ENCODE data around the gene MIB1. TPM values are rescaled to one million over a fixed set of nuclear protein-coding genes. Genes with fewer than 3 reads are reported as not detected.
A peak's percentile ranks its signal among the peaks of the same experiment; 100 is the strongest.
"Not testable (repeated sequence)": the region's sequence is repeated elsewhere in the genome, so short reads cannot be mapped to it uniquely, and the experiment has no call there.

The MIB1 gene
- 36.7 TPM for polyA plus RNA-seq (ENCODE audit: insufficient read length)

DNA sequence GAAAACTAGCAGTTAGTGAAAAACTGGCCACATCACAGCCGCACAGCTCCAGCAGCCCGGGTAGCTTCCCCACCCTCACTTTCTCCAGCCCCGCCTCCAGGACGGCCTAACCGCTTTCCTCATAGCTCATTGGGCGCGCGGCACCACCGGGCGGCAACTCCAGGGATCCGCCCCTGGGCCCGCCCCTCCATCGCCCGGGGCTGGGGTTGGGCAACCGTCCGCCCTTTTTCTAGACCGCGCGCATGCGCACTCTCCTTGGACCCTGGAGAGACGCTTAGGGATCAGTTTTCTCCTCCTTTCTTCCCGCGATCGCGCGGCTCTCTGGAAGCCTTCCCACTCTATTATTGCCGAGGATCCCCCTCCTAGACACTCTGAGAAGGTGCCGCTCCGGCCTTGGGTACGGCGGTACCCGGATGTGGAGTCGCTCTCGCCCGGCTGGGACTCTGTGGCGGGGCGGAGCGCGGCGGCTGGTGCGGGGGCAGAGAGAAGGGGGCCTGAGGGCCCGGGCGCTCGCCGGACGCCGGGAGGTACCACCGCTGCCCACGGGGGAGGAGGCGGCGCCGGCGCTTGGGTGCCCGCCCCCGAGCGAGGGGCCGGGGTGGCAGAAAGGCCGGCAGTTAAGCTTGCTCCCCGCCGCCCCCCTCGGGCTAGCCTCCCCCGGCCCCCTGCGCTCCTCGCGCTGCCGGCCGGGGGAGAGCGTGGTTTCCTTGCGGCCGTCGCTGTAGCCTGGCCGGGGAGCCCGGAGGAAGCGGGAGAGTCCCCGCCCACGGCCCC lies at the start of gene MIB1:
Gene MIB1 (plus strand): TSS at position 255 of the 774 bp plus-strand sequence. CDS start 792 bp downstream, outside the sequence.
- DNase-seq (ENCODE audit: low read depth) = peak; percentile 94

DNA sequence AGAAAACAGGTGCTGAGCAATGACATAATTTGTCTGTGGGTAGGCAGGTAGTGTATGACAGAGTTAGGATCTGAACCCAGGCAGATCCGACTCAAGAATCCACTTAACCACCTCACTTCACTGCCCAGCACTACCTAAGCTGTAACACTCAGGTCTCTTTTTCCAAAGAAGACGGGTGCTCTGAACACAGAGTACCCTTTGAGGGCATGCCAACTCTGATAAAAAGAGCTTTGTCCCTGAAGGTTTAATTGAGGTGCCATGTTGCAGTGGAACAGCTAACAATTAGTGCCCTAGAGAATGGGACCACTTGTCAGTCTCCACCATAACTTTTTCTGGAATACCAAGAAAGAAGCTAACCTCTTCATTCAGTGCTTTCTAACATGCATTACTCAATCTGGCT lies 47.3 kb upstream of the MIB1 start:
- DNase-seq (ENCODE audit: low read depth) = no peak

DNA sequence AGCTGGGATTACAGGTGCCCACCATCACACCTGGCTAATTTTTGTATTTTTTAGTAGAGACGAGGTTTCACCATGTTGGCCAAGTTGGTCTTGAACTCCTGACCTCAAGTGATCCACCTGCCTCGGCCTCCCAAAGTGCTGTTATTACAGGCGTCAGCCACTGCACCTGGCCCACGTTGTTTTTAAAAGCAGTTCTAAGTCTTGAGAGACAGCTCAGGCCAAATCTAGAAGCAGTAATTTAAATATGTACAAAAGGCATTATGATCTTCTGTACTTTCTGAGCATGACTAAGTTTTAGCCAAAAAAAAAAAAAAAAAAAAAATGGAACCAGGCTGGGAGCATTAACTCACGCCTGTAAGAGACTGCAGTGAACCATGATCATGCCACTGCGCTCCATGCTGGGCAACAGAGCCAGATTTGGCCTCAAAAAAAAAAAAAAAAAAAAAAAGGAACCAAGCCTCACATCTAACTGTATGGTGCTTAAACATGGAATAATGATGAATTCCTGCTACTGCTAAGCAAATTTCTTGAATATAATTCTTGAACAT lies 40.0 kb upstream of the MIB1 start:
- DNase-seq (ENCODE audit: low read depth) = no peak

DNA sequence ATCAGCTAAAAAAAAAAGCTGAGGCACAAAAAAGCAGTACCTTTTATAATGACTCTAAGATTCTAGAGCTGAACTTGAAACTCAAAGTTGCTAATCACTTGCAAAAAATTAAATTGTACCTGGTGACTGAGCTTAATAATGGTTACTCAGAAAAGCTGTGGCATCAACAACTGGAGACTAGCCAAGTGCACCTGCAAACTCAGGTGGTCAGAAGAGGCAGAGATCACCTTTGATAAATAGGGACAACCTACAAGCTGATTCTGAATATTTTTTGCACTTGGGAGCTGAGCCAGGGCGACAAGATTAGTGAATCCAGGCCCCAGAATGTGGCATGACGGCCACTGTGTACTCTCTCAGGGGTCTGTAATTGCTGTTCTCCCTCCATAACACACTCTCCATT lies 39.0 kb upstream of the MIB1 start:
- DNase-seq (ENCODE audit: low read depth) = no peak

DNA sequence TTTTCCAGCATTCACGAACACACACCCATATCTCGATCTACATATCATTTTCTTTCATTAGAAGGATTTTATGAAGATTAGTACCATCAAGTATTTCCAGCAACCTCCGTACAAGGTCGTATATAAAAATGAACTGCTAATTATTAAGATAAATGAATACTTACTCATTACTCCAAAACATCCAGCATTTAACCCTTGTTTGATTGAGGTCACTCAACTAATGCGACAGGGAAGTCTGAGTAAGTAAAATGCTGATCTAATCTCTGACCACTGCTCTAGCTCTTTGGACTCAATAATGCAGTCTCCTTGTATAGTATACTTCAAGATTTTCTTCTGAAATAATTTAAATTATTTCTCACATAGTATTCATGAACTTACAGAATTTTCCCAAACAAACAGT lies 38.0 kb upstream of the MIB1 start:
- DNase-seq (ENCODE audit: low read depth) = no peak

DNA sequence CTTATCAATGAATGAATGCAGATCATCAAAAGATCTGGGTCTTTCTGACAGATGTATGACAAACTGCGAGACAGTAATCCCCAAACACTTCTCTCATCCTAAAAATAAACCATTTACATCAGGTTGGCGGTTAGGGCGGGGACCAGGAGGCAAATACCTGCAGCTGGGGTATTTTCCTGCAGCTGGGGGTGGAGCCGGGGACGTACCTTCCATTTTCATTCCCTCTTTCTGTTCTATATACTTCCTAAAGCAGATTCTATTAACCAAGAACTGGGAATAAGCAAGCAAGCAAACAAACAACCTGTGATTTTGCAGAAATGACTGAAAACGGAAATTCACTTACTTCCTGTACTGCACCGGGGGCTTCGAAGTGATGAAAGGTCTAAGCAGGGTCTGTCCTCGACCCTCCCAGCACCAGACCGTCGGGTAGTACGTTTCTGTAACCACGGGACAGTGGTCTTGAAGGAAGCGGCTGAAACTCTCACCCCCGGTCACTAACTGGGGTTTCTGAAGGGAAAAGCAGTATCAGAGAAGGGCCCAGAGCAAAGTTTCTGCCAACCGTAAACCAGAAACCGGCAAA lies 37.3 kb upstream of the MIB1 start:
- DNase-seq (ENCODE audit: low read depth) = no peak

DNA sequence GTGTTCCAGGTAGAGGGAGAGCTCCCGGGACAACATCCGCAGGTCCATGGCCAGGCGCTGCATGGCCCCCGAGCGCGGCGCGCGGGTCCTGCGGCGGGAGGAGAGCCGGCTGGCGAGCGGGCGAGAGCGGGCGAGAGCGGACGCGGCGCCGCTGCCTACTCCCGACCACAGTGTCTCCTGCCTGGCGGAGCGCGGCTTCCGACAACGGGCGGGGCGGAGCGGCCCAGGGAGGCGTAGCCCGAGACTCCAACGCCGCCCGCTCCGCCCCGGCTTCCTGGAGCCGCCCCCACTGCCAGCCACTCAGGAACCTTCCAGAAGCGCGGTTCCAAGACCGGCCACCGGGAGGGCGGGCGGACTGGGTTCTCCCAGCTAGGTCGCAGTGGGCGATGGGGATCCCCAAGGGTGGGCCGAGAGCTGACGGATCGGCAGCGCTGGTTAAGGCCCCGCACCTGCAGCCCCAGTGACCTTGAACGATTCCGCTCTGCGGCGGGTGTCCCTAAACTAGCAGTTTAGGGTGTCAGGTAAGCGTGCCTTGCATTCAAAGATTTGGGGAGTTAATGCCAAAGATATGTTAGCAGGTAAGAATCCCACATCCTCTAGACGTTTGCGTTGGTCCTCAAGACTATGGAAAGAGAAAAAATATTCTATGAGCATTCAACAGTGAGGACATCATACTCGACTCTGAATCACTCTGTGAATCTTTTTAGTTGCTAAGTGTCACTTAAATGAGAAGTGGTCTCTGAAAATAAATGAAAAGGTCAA lies 35.8 kb upstream of the MIB1 start, which contains the start of gene ABHD3:
Gene ABHD3 (minus strand): TSS at position 172 of the 762 bp plus-strand sequence. CDS start 109 bp downstream, at position 63.
- DNase-seq (ENCODE audit: low read depth) = peak; percentile 53

DNA sequence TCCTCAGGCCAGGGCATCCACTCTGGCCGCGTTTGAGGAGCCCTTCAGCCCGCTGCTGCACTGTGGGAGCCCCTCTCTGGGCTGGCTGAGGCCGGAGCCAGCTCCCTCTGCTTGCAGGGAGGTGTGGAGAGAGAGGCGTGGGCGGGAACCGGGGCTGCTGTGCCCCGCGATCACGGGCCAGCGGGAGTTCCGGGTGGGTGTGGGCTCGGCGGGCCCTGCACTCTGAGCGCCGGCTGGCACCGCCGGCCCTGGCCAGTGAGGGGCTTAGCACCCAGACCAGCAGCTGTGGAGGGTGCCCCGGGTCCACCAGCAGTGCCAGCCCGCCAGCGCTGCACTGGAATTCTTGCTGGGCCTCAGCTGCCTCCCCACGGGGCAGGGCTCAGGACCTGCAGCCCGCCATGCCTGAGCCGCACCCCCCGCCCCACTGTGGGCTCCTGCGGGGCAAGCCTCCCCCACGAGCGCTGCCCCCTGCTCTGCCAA lies 34.2 kb upstream of the MIB1 start:
- DNase-seq (ENCODE audit: low read depth) = no peak

DNA sequence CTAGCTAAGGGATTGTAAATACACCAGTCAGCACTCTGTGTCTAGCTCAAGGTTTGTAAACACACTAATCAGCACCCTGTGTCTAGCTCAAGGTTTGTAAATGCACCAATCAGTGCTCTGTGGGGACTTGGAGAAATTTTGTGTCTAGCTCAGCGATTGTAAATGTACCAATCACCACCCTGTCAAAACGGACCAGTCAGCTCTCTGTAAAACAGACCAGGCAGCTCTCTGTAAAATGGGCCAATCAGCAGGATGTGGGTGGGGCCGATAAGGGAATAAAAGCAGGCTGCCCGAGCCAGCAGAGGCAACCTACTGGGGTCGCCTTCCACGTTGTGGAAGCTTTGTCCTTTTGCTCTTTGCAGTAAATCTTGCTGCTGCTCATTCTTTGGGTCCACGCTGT lies 33.5 kb upstream of the MIB1 start:
- not testable (repeated sequence) for DNase-seq (ENCODE audit: low read depth)

DNA sequence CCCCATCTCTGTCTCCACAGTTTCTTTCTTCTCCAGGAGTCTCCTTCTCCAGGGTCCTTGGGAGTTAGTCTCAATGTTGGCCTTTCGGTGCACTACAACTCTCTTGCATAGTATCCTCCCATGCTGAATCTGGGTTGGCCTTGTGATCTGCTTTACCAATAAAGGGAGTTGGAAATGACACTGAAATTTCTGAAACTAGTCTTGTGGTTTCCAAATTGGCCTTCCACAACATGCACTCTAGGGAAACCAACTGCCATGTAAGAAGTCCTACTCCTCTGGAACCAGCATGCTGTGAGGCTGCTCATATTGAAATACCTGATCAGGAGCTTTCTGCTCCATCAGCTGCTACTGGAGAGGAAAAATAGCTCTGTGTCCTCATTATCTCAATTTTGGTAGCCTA lies 26.1 kb upstream of the MIB1 start:
- DNase-seq (ENCODE audit: low read depth) = no peak

DNA sequence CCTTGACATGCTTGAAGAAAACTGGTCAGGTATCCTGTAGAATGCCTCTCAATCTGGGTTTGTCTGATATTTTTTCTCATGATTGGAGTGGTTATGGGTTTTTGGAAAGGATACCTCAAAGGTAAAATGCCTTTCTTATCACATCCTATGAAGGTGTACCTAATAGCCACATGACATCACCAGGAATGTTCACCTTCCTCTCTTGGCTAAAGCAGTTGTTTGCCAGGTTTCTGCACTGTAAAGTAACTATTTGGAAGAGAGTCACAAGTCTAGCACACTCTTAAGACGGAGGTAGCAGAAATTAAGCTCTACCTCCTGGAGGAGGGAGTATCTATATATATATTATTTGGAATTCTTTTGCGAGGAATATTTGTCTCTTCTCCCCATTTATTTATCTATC lies 17.9 kb upstream of the MIB1 start:
- no peak for DNase-seq (ENCODE audit: low read depth)

DNA sequence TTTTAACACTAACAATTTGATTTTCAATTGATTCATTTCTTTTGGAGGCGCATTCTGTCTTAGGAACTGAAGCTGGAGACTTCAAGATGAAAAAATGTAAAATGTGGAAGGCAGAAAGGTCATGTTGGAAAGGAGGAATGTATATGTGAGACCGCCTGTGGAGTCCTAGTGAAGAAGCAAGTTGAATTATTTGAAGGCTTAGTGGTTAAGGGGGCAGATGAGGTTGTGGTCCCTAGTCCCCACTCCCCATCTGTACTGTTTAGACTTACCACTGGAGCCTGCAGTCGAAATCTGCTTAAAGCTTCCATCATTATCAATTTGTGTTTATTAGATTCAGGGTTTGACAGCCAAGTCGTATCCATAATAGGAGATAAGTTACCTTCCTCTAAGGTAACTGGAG lies 15.4 kb upstream of the MIB1 start:
- DNase-seq (ENCODE audit: low read depth) = no peak

DNA sequence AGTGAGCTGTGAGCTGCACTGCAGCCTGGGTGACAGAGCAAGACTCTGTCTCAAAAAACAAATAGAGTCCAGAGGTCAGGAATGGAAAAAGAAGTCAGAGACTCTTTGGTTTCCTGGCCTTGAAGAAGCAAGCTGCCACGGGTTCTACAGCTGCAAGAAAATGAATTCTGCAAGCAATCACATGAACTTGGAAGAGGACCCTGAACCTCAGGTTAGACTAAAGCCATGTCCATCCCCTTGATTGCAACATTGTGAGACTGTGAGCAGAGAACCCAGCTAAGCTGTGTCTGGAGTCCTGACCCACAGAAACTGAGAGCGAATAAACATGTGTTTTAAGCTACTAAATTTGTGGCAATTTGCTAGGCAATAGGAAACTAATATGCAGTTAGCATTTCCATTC lies 12.9 kb upstream of the MIB1 start:
- DNase-seq (ENCODE audit: low read depth) = no peak

DNA sequence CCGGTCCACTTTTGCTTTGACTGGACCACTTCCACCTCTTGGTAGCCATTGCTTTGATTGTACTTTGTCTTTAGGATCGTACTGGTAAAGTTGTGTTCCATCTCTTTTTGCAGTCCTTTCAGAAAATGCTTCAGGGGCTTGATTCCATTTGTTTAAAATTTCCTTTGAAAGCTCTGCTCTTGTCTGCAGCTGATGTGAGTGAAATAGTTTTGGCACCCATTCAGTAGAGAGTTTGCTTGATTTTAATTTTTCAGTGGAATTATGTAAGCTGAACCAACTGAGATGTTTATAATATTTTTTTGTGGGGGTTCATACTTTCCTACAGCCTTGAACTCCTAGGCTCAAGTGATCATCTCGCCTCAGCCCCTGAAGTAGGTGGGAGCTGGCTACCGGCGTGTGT lies 7.6 kb upstream of the MIB1 start:
- DNase-seq (ENCODE audit: low read depth) = no peak

DNA sequence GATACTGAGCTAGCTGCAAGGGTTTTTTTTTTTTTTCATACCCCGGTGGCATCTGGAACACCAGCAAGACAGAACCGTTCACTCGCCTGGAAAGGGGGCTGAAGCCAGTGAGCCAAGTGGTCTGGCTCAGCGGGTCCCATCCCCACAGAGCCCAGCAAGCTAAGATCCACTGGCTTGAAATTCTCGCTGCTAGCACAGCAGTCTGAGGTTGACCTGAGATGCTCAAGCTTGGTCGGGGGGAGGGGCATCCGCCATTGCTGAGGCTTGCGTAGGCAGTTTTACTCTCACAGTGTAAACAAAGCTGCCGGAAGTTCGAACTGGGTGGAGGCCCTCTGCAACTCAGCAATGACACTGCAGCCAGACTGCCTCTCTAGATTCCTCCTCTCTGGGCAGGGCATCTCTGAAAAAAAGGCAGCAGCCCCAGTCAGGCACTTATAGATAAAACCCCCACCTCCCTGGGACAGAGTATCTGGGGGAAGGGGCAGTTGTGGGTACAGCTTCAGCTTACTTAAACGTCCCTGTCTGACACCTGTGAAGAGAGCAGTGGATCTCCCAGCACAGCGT lies 5.1 kb upstream of the MIB1 start:
- DNase-seq (ENCODE audit: low read depth) = no peak

DNA sequence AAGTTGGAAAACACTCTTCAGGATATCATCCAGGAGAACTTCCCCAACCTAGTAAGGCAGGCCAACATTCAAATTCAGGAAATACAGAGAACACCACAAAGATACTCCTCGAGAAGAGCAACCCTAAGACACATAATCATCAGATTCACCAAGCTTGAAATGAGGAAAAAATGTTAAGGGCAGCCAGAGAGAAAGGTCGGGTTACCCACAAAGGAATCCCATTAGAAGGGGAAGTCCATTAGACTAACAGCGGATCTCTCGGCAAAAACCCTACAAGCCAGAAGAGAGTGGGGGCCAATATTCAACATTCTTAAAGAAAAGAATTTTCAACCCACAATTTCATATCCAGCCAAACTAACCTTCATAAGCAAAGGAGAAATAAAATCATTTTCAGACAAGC lies 3.7 kb upstream of the MIB1 start:
- not testable (repeated sequence) for DNase-seq (ENCODE audit: low read depth)

DNA sequence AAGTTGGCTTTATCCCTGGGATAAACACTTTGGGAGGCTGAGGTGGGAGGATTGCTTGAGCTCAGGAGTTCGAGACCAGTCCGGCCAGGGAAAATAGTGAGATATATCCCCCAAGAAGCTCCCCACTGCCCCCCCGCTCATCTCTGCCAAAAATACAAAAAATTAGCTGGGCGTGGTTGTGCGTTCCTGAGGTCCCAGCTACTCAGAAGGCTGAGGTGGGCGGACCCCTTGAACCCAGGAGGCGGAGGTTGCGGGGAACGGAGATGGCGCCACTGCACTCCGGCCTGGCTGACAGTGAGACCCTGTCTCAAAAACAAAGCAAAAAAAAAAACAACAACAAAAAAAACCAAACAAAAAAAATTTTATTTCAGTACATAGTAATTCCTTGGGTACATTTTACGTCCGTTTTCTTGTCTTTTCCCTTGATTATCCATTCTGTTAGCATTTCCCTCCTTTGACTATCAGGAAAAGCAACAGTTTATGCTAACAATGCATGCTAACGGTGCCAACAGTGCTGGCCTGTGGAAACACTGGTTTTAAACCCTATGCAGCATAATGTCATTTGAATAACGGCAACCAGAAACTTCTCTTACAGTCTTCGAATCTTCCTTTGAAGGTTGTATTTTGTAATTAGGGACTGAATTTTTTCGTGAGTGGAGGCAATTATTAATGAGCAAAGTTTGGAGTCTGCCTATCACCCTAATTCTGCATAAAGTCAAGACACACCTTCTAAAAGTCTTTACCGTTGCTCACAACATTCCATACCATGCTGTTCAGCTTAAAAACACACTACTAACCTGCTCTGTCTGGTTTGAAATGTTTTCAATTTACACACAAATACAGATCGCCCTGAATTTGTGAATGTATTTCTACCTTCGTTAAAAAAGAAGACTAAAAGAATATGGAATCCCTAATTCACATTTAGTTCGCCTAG lies 721 bp upstream of the MIB1 start:
- no peak for DNase-seq (ENCODE audit: low read depth)

DNA sequence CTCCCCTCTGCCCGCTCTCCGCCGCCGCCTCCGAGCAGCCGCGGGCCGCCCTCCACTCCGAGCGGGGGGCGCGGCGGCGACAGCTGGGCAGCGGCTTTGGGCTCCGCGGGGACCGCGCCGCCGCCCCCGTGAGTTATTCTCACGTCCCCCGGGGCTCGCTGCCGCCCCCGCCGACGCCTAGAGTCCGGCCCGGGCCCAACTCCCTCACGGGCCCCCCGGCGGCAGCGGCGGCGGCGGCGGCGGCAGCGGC lies 645 bp downstream of the MIB1 start:
- DNase-seq (ENCODE audit: low read depth) = no peak

DNA sequence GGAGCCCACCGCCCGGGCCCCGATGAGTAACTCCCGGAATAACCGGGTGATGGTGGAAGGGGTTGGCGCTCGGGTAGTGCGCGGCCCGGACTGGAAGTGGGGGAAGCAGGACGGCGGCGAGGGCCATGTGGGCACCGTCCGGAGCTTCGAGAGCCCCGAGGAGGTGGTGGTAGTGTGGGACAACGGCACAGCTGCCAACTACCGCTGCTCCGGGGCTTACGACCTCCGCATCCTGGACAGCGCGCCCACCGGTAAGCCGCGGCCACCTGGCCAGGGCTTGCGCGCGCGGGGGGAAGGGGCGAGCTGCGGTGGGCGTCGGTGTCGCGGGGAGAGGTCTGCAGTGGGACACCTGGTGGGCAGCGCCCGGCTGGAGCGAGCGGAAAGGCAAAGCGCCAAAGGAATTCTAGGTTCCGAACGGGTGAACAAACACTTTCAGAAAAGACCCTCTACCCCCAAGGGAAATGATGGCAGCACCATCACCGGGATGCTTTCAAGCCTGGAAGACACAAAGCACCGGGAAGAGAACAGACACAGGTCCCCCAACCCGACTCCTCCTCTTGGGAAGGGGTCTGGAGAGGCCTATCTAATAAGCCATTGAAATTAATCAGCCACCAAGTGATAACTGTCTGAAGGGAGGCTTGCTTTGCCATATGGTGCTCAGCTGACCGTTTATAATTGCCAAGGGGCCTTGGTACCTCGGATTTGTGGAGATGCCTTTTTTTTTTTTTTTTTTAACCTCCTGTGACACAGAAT lies 1.1 kb downstream of the MIB1 start:
- DNase-seq (ENCODE audit: low read depth) = no peak

DNA sequence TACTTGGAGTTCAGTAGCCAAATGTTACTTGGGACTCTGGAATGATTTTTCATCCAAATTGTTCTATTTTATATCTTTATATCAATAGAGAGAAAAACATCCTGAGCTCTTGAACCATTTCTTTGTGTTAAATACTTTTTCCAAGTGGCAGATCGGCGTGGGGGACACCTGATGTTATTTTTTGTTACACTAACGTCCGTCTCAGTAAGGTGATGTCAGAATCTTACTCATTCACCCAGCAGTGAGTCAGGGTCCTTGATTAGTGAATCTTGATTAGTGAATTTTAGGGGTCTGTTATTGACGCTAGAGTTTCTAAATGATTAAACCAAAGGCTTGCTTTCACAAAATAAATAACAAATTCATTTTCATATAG lies 1.7 kb downstream of the MIB1 start:
- no peak for DNase-seq (ENCODE audit: low read depth)

All from forelimb muscle (tissue), 1 donor.